SU-DHL-6 (cell line): ENCODE results near the gene TBC1D16.

Experiments used
- H2AFZ ChIP-seq: fragments of 200-600 bp; sonication (generic); 2 replicates; pipeline ENCODE4 v1.6.1; 2014; ENCODE audit warnings: low read depth, mild to moderate bottlenecking, moderate library complexity, mixed read lengths, antibody characterized with exemption, low read length; ENCODE audit not compliant: severe bottlenecking
- H3F3A ChIP-seq: fragments of 200-600 bp; shearing (Covaris generic); 2 replicates; pipeline ENCODE4 v1.6.0; 2016; ENCODE audit warnings: antibody characterized with exemption, mild to moderate bottlenecking; ENCODE audit not compliant: insufficient read depth
- H3K27ac ChIP-seq: fragments of 200-600 bp; sonication (generic); 2 replicates; pipeline ENCODE4 v1.5.1; 2016; ENCODE audit warnings: low read depth, mild to moderate bottlenecking, low read length, moderate library complexity, mixed read lengths
- H3K27me3 ChIP-seq: fragments of 200-600 bp; sonication (generic), shearing (Covaris generic); 2 replicates; pipeline ENCODE4 v1.6.0; 2014; ENCODE audit warnings: mild to moderate bottlenecking, low read length
- H3K36me3 ChIP-seq: fragments of 200-600 bp; sonication (generic); 2 replicates; pipeline ENCODE4 v1.6.1; 2014; ENCODE audit warnings: mild to moderate bottlenecking, low read length, mixed read lengths
- H3K4me2 ChIP-seq: fragments of 300-600, 200-600 bp; shearing (Covaris generic), sonication (generic); 2 replicates; pipeline ENCODE4 v1.6.0; 2014; ENCODE audit warnings: low read length, low read depth, mild to moderate bottlenecking; ENCODE audit not compliant: poor library complexity, severe bottlenecking
- H3K4me3 ChIP-seq: fragments of 200-600 bp; sonication (generic); 2 replicates; pipeline ENCODE4 v1.5.1; 2014; ENCODE audit warnings: antibody characterized with exemption, low read length, mild to moderate bottlenecking, mixed read lengths; ENCODE audit not compliant: insufficient read depth, poor library complexity, severe bottlenecking
- H3K79me2 ChIP-seq: fragments of 200-600 bp; sonication (generic); 2 replicates; pipeline ENCODE4 v1.6.1; 2014; ENCODE audit warnings: mild to moderate bottlenecking, low read length, moderate library complexity; ENCODE audit not compliant: insufficient read depth
- H3K9ac ChIP-seq: fragments of 200-600 bp; sonication (generic); 2 replicates; pipeline ENCODE4 v1.7.0; 2014; ENCODE audit warnings: mild to moderate bottlenecking, low read length
- H3K9me2 ChIP-seq: fragments of 200-600 bp; sonication (generic); replicated peaks from 2 replicates; pipeline ENCODE4 v1.6.1; 2014; ENCODE audit warnings: low read length; ENCODE audit not compliant: insufficient read depth
- H3K9me3 ChIP-seq: fragments of 200-600 bp; sonication (generic); 2 replicates; pipeline ENCODE4 v1.6.1; 2014; ENCODE audit warnings: low read length, mixed read lengths; ENCODE audit not compliant: insufficient read depth
- H4K20me1 ChIP-seq: fragments of 200-600 bp; sonication (generic); 2 replicates; pipeline ENCODE4 v1.6.1; 2014; ENCODE audit warnings: low read depth, mild to moderate bottlenecking, antibody characterized with exemption, low read length, moderate library complexity, mixed read lengths
- CTCF ChIP-seq: fragments of 200-600 bp; sonication (generic); IDR thresholded peaks from one replicate; pipeline ENCODE4 v1.5.1; 2017; ENCODE audit warnings: antibody characterized with exemption, mild to moderate bottlenecking, low read length, moderate library complexity; ENCODE audit not compliant: insufficient read depth, poor library complexity, severe bottlenecking
- EZH2phosphoT487 ChIP-seq: fragments of 200-600 bp; sonication (generic), shearing (Covaris generic); conservative IDR thresholded peaks from 2 replicates; pipeline ENCODE4 v1.6.1; 2018; ENCODE audit warnings: mild to moderate bottlenecking, antibody characterized with exemption, low read length, moderate library complexity, mixed read lengths

The TBC1D16 gene

GRCh38 chr17:79955691-79956440 is 79.8 kb downstream of the TBC1D16 start:
- H3K27ac ChIP-seq = no peak overlapping the region
- H3K9me2 ChIP-seq = no peaks in the 10 kb centered on the region
- H3K4me2 ChIP-seq = no peak overlapping the region
- H3K27me3 ChIP-seq = no peaks in the 10 kb centered on the region
- no peak overlapping the region for H2AFZ ChIP-seq
- no peak overlapping the region for H3K4me3 ChIP-seq
- H4K20me1 ChIP-seq = no peaks in the 10 kb centered on the region
- no peaks in the 10 kb centered on the region; the same call in 1 of the 2 replicates for H3F3A ChIP-seq
- H3K36me3 ChIP-seq = no peaks in the 10 kb centered on the region
- TF ChIP-seq EZH2phosphoT487 = no peak
- no peak for TF ChIP-seq CTCF
- H3K79me2 ChIP-seq = no peaks in the 10 kb centered on the region
- H3K9ac ChIP-seq = no peak overlapping the region
- H3K9me3 ChIP-seq = no peaks in the 10 kb centered on the region

- no peak overlapping the region for H3K9ac ChIP-seq
- H3F3A ChIP-seq = no peaks in the 10 kb centered on the region; the same call in 1 of the 2 replicates
- no peaks in the 10 kb centered on the region for H3K36me3 ChIP-seq
- H3K27ac ChIP-seq = no peak overlapping the region
- H3K4me3 ChIP-seq = no peak overlapping the region
- H3K4me2 ChIP-seq = no peak overlapping the region
- no peak for TF ChIP-seq CTCF
- TF ChIP-seq EZH2phosphoT487 = no peak
- H3K9me2 ChIP-seq = no peaks in the 10 kb centered on the region
- no peaks in the 10 kb centered on the region for H4K20me1 ChIP-seq
- no peaks in the 10 kb centered on the region for H3K9me3 ChIP-seq
- no peaks in the 10 kb centered on the region for H3K27me3 ChIP-seq
- H3K79me2 ChIP-seq = no peaks in the 10 kb centered on the region
- H2AFZ ChIP-seq = no peak overlapping the region
These were observed 80.5 kb downstream of the TBC1D16 start for GRCh38 chr17:79955167-79955549.

GRCh38 chr17:79954281-79955166 is 81.1 kb downstream of the TBC1D16 start:
- H3K9me3 ChIP-seq = no peaks in the 10 kb centered on the region
- no peaks in the 10 kb centered on the region for H4K20me1 ChIP-seq
- H3K36me3 ChIP-seq = no peaks in the 10 kb centered on the region
- H3K9me2 ChIP-seq = no peaks in the 10 kb centered on the region
- no peaks in the 10 kb centered on the region for H3F3A ChIP-seq
- H3K27me3 ChIP-seq = no peaks in the 10 kb centered on the region
- no peak overlapping the region for H3K4me2 ChIP-seq
- no peak overlapping the region for H3K27ac ChIP-seq
- no peaks in the 10 kb centered on the region for H3K79me2 ChIP-seq
- H2AFZ ChIP-seq = no peak overlapping the region
- TF ChIP-seq EZH2phosphoT487 = no peak
- TF ChIP-seq CTCF = no peak
- H3K9ac ChIP-seq = no peak overlapping the region
- no peak overlapping the region for H3K4me3 ChIP-seq
